ENCODE measurements around the gene WNT11. TPM values are rescaled to one million over a fixed set of nuclear protein-coding genes. Genes with fewer than 3 reads are reported as not detected.

Gene WNT11
- total and polyA plus RNA-seq, 12 donors, result 3.8 to 88.2 (median 32.3) TPM

DNA sequence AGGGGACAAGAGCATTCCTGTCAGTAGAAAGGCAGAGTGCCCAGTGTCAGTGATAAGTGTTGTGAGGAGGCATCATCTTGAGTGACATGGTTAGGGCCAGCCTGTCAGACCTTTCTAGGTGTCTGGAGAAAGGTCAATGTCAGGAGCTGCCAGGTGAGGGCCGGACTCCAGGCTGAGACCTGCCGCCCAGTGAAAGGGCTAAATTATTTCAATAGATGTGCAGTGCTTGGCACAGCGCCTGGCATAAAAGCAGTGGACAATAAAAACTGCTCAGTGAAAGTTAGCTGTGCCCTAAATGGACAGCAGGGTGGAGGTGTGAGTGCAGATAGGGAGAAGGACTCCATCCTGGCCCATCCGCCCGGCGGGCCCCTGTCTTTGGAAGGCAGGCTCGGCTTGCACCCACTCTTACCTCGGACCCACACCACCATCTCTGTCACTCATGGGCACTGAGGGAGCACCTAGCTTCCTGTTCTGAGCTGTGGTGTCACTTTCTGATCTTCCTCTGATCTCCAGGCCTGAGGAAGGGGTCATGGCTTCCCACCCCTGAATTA is 23.5 kb upstream of the WNT11 start:
- Histone ChIP-seq H3K36me3 (replicated peaks in 1 of 2) (no peaks in the 10 kb centered on the region), H3K4me3 (no peak overlapping the region), H3K4me1 (replicated peaks in 1 of 2) (peaks cover 6 to 15% of the 10 kb centered on the region in 2 donors), H3K27me3 (no peaks in the 10 kb centered on the region), H3K27ac (no peak overlapping the region), H3K9me3 (replicated peaks in 1 of 3) (no peaks in the 10 kb centered on the region)
- DNase-seq, result no peak
- WGBS, 4 donors, result 87 to 94% (median 92%) methylated on average over 8 of the region's 8 CpGs
- TF ChIP-seq POLR2A (IDR thresholded peaks at IDR 0.05) (no peak), CTCF (IDR thresholded peaks at IDR 0.05) (no peak)
- intact Hi-C loops (cut with DNase I), result no loop called here

- intact Hi-C loops (cut with DNase I), result no loop called here
- TF ChIP-seq CTCF (IDR thresholded peaks at IDR 0.05), result no peak
- TF ChIP-seq POLR2A (IDR thresholded peaks at IDR 0.05), result no peak
- DNase-seq, result no peak
- H3K4me1 ChIP-seq (replicated peaks in 1 of 2), result peaks cover 0 to 5% of the 10 kb centered on the region in 2 donors
- H3K9me3 ChIP-seq (replicated peaks in 1 of 3), result no peaks in the 10 kb centered on the region
- H3K27ac ChIP-seq, result no peak overlapping the region
- no peaks in the 10 kb centered on the region for H3K27me3 ChIP-seq
- H3K36me3 ChIP-seq (replicated peaks in 1 of 2), result no peaks in the 10 kb centered on the region
- 85 to 91% (median 89%) methylated on average over 5 of the region's 5 CpGs for WGBS, 4 donors
- no peak overlapping the region for H3K4me3 ChIP-seq
Observed at GRCh38 chr11:76228875-76229149, 22.5 kb upstream of the WNT11 start.

DNA sequence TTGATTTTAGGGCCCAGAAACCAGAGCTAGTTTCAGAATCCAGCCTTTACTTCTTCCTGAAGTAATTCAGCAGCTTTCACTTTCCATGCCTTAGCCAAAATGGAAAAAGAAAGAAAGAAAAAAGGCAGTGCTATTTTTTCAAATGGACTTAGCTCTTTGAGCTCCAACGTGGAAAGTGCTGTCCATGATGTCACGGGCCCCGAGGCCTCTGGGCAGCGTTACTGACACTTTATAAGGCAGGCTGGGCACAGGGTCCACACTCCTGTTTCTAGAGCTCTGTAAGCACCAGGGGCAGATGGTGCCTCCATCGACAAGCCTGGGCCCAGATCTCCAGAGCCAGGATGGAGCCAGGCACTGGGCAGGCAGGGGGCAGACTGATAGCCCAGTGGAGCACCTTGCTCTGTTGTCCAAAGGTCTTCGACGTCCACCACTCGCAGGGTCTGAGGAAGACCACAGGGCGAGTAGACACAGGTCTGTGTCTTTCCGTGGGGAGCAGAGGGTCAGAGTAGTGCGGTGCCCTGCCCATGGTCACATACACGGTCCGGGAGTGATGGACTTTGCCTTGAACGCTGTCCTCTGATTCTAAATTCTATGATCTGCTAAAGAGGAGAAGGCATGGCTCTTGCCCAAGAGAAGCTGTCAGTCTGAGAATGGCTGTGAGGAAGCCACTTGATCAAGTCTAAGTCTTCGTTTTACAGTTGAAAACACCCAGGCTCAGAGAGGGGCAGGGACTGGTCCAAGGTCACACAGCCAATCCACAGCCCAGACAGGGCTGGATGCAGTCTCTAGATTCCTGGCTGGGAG is 22.0 kb upstream of the WNT11 start:
- Histone ChIP-seq H3K36me3 (replicated peaks in 1 of 2) (no peaks in the 10 kb centered on the region), H3K9me3 (replicated peaks in 1 of 3) (no peaks in the 10 kb centered on the region), H3K4me1 (replicated peaks in 1 of 2) (no peaks in the 10 kb centered on the region), H3K27me3 (no peaks in the 10 kb centered on the region), H3K4me3 (no peak overlapping the region), H3K27ac (no peak overlapping the region)
- TF ChIP-seq POLR2A (IDR thresholded peaks at IDR 0.05) (no peak), CTCF (IDR thresholded peaks at IDR 0.05) (no peak)
- no peak for DNase-seq
- 83 to 89% (median 87%) methylated on average over 13 to 15 of the region's 15 CpGs for WGBS, 4 donors
- intact Hi-C loops (cut with DNase I), result no loop called here

DNA sequence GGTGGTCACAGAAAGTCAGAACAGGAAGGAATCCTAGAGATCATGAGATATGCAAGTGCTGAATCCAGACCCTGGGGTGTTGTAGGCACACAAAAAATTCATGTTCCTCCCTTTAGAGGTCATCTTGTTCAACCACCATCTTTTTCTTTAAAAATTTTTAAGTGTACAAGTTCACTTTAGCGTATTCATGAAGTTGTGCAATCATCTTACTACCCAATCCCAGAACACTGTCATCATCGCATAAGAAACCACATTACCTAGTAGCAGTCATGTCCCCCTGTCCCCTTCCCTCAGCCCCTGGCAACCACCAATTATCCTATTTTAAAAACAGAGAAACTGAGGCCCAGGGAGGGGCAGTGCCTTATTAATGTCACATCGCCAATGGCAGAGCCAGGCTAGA is 20.3 kb upstream of the WNT11 start:
- TF ChIP-seq POLR2A (IDR thresholded peaks at IDR 0.05), result no peak
- TF ChIP-seq CTCF (IDR thresholded peaks at IDR 0.05), result no peak
- intact Hi-C loops (cut with DNase I), result no loop called here
- Histone ChIP-seq H3K36me3 (replicated peaks in 1 of 2) (no peaks in the 10 kb centered on the region), H3K9me3 (replicated peaks in 1 of 3) (no peaks in the 10 kb centered on the region), H3K27me3 (no peaks in the 10 kb centered on the region), H3K4me1 (replicated peaks in 1 of 2) (no peaks in the 10 kb centered on the region), H3K27ac (no peak overlapping the region), H3K4me3 (no peak overlapping the region)
- 89 to 98% (median 91%) methylated on average over 3 of the region's 3 CpGs for WGBS, 4 donors
- no peak for DNase-seq

All from adrenal gland (tissue), 12 donors.